GM12878 (cell line): ENCODE measurements around the gene IFT122. TPM values are rescaled to one million over a fixed set of nuclear protein-coding genes. Genes with fewer than 3 reads are reported as not detected.

Source experiments
- ATAC-seq: fragments of 200-7000 bp; cut with Tn5 transposase; 3 replicates; pipeline ENCODE4 v1.9.1; 2020; ENCODE audit warnings: mild to moderate bottlenecking, moderate library complexity
- BruUV-seq: library from RNA; stranded (reverse); fragments of 400-500 nt; replicated peaks from 2 replicates; lab custom pipeline; 2021; lab: Mats Ljungman, UMichigan
- CTCF ChIA-PET: fragments of 300-600 bp; sonication (Branson Sonifier 250); formaldehyde crosslinking; extraction: SDS; loops from one replicate; lab custom pipeline; 2021; ENCODE audit warnings: inconsistent platforms; lab: Yijun Ruan, JAX
- POLR2A ChIA-PET: fragments of 350-600 bp; formaldehyde crosslinking; extraction: SDS; loops from one replicate; lab custom pipeline; 2021; ENCODE audit warnings: inconsistent platforms; lab: Charles Lee
- RAD21 ChIA-PET: fragments of 300-600 bp; sonication (Branson Sonifier 250); formaldehyde crosslinking; loops from one replicate; lab custom pipeline; 2023; ENCODE audit warnings: antibody characterized with exemption; ENCODE audit not compliant: unreplicated experiment; lab: Charles Lee
- SMC1A ChIA-PET: fragments of 300-600 bp; sonication (Branson Sonifier 250); formaldehyde crosslinking; loops from one replicate; lab custom pipeline; 2023; ENCODE audit not compliant: unreplicated experiment, uncharacterized antibody; lab: Charles Lee
- DNase-seq: peaks from one replicate; pipeline ENCODE4 v3.0.0-alpha.2; 2011; ENCODE audit warnings: low read depth, low spot score
- FAIRE-seq: peaks from 3 replicates; lab custom pipeline; 2011; peaks lifted over from hg19 to GRCh38; lab: Jason Lieb, UNC
- H2AFZ ChIP-seq: 2 replicates; pipeline ENCODE4 v1.6.0; 2011; ENCODE audit warnings: low read depth, low read length, control low read depth; ENCODE audit not compliant: control insufficient read depth
- H3K27ac ChIP-seq: 2 replicates; pipeline ENCODE4 v1.5.1; 2011; ENCODE audit warnings: control low read depth; ENCODE audit not compliant: control insufficient read depth, insufficient read depth
- H3K27me3 ChIP-seq, 2 experiments: replicated peaks in 1 of 2; 2 replicates each; pipeline versions ENCODE4 v1.6.0 to v1.6.1; 2011; ENCODE audit warnings: low read length in 1 of 2; ENCODE audit not compliant: control insufficient read depth in 2 of 2, insufficient read depth in 2 of 2
- H3K36me3 ChIP-seq, 2 experiments: 2 replicates each; pipeline ENCODE4 v1.5.1; 2011; ENCODE audit warnings: low read length in 1 of 2; ENCODE audit not compliant: control insufficient read depth in 2 of 2, insufficient read depth in 2 of 2
- H3K4me1 ChIP-seq: 2 replicates; pipeline ENCODE4 v1.6.1; 2011; ENCODE audit warnings: mild to moderate bottlenecking, low read length, moderate library complexity, mixed read lengths; ENCODE audit not compliant: control insufficient read depth, insufficient read depth
- H3K4me2 ChIP-seq: 2 replicates; pipeline ENCODE4 v1.6.0; 2011; ENCODE audit warnings: control low read depth; ENCODE audit not compliant: control insufficient read depth, insufficient read depth
- H3K4me3 ChIP-seq: fragments of 200-600 bp; sonication (generic); 2 replicates; pipeline ENCODE4 v1.5.1; 2016
- H3K79me2 ChIP-seq: 2 replicates; pipeline ENCODE4 v1.6.0; 2011; ENCODE audit warnings: low read length; ENCODE audit not compliant: control insufficient read depth, insufficient read depth
- H3K9ac ChIP-seq: 2 replicates; pipeline ENCODE4 v1.8.0; 2011; ENCODE audit warnings: low read length, control low read depth, mixed read lengths; ENCODE audit not compliant: control insufficient read depth, insufficient read depth
- H3K9me3 ChIP-seq: replicated peaks from 3 replicates; pipeline ENCODE4 v1.5.1; 2011; ENCODE audit warnings: mild to moderate bottlenecking, low read length; ENCODE audit not compliant: control insufficient read depth, insufficient read depth
- H4K20me1 ChIP-seq: 2 replicates; pipeline ENCODE4 v1.6.0; 2011; ENCODE audit not compliant: control insufficient read depth, insufficient read depth
- CREM ChIP-seq: IDR thresholded peaks from 2 replicates; pipeline ENCODE4 v1.6.1; 2014; ENCODE audit warnings: antibody characterized with exemption, low read depth
- NR2C2 ChIP-seq: IDR thresholded peaks from 2 replicates; pipeline ENCODE4 v1.6.1; 2011; ENCODE audit warnings: borderline replicate concordance, low read depth; ENCODE audit not compliant: control insufficient read depth, insufficient read length
- NRF1 ChIP-seq: conservative IDR thresholded peaks from 2 replicates; pipeline ENCODE4 v1.6.1; 2011; ENCODE audit warnings: mild to moderate bottlenecking, low read depth, low read length, improper control_type of control experiment
- SREBF2 ChIP-seq: IDR thresholded peaks from 2 replicates; pipeline ENCODE4 v1.6.1; 2012; ENCODE audit warnings: mild to moderate bottlenecking, low read length
- ZZZ3 ChIP-seq: IDR thresholded peaks from 2 replicates; pipeline ENCODE4 v1.6.1; 2011; ENCODE audit warnings: low read depth; ENCODE audit not compliant: control insufficient read depth, insufficient read length
- WGBS: methylation state at CpG from one replicate; pipeline ENCODE4 v1.1.6; 2016; ENCODE audit warnings: low lambda C conversion rate; ENCODE audit not compliant: insufficient replicate concordance, insufficient coverage; ENCODE audit errors: missing lambda C conversion rate; 5-methylcytosine and 5-hydroxymethylcytosine counted together
- in situ Hi-C: fragments of 300-500 bp; cut with MboI; formaldehyde crosslinking; loops from 9 replicates; pipeline ENCODE4 v1.14.3; 2018; ENCODE audit warnings: mixed read lengths
- intact Hi-C: fragments of 100-400 bp; cut with micrococcal nuclease; formaldehyde crosslinking; loops from one replicate; pipeline ENCODE4 v1.14.2; 2022; ENCODE audit not compliant: unreplicated experiment
- polyA plus RNA-seq, 11 experiments: library from polyadenylated mRNA; depleted of rRNA in 4 of 11; unstranded in 6 of 11; stranded (reverse) in 5 of 11; fragments of >200 nt; fragmentation: Nextera tagmentation in 4 of 11; fragmentation: Illumina TruSeq in 1 of 11; extraction: Ambion mirVana in 4 of 11; extraction: Trizol in 1 of 11; gene quantifications; 1 replicate in 1 of 11; 2 replicates in 10 of 11; pipeline versions ENCODE4 v1.2.1 to v1.2.3, GENCODE V29; 2011 to 2016; ENCODE audit warnings: inconsistent platforms in 2 of 11, missing spikeins in 2 of 11, low read depth in 1 of 11
- total RNA-seq, 4 experiments: library from RNA; depleted of rRNA in 3 of 4; stranded (reverse); fragments of >200 nt in 3 of 4; fragmentation: Illumina TruSeq in 1 of 4; extraction: Trizol in 1 of 4; gene quantifications; 2 replicates each; pipeline versions ENCODE4 v1.2.1 to v1.2.3, GENCODE V29; 2013 to 2021
- TF ChIP-seq, protein P1 (sequence below): IDR thresholded peaks from 2 replicates; pipeline ENCODE4 v1.6.1; 2012; ENCODE audit warnings: low read depth, low read length, improper control_type of control experiment
- TF ChIP-seq, protein P2 (sequence below): fragments of 150-350 bp; IDR thresholded peaks from 2 replicates; pipeline ENCODE4 v1.6.1; 2014; ENCODE audit warnings: mild to moderate bottlenecking, low read depth, low read length

The IFT122 gene
- total and polyA plus RNA-seq, 10 of the 15 experiments (the other 5 are each of a cell fraction or from before 2014, with no cell fraction given), result 1.8 to 19.2 (median 8.4) TPM

DNA sequence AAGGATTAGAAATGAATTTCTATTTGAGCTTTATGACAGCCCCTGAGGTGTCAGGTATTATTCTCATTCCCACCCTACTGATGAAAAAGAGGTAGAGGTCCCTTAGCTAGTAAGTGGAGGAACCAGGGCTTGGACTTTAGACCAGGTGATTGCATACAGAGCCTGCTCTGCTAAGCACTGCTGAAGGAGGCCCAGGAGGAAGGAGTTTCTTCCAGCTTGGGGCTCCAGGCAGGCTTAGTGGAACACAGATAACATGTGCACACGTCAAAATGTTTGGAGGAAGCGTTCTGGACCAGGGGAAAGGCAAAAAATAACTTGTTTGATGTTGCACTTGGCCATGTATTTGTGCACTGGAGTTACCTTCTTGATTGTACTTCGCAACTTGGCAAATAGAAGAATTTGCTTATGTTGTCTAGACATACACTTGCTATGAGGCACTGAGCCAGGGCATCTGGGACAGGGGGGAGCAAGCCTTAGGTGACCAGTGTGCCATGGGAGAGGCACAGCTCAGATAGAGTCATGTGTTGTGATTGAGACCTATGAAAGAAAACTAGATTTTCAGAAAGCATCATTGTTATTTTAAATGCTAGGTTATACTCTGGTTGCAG lies 22.4 kb downstream of the IFT122 start:
- in situ Hi-C loops, result no loop called here
- no peak for ATAC-seq
- no peak overlapping the region for H3K4me2 ChIP-seq
- H3K4me3 ChIP-seq, result no peak overlapping the region
- peaks cover 12% of the 10 kb centered on the region for H3K4me1 ChIP-seq
- H4K20me1 ChIP-seq, result no peaks in the 10 kb centered on the region
- no peak for FAIRE-seq
- no peak overlapping the region for H3K27ac ChIP-seq
- TF ChIP-seq CREM, result no peak
- TF ChIP-seq SREBF2, result no peak
- no peak for TF ChIP-seq NR2C2
- TF ChIP-seq, protein P1, sequence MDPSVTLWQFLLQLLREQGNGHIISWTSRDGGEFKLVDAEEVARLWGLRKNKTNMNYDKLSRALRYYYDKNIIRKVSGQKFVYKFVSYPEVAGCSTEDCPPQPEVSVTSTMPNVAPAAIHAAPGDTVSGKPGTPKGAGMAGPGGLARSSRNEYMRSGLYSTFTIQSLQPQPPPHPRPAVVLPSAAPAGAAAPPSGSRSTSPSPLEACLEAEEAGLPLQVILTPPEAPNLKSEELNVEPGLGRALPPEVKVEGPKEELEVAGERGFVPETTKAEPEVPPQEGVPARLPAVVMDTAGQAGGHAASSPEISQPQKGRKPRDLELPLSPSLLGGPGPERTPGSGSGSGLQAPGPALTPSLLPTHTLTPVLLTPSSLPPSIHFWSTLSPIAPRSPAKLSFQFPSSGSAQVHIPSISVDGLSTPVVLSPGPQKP, result no peak
- TF ChIP-seq NRF1, result no peak
- TF ChIP-seq ZZZ3, result no peak
- TF ChIP-seq, protein P2, sequence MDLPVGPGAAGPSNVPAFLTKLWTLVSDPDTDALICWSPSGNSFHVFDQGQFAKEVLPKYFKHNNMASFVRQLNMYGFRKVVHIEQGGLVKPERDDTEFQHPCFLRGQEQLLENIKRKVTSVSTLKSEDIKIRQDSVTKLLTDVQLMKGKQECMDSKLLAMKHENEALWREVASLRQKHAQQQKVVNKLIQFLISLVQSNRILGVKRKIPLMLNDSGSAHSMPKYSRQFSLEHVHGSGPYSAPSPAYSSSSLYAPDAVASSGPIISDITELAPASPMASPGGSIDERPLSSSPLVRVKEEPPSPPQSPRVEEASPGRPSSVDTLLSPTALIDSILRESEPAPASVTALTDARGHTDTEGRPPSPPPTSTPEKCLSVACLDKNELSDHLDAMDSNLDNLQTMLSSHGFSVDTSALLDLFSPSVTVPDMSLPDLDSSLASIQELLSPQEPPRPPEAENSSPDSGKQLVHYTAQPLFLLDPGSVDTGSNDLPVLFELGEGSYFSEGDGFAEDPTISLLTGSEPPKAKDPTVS, result no peak
- TF ChIP-seq, all 136 proteins: peak for 0
- ChIA-PET CTCF (interaction anchor here (0.6 to 1.4 kb wide), 4 partner anchors 11 to 76 kb away, joined by 3 to 5 read pairs (median 4); no protein-coding TSS in a partner anchor), SMC1A (interaction anchor here (0.7 to 1.2 kb wide), 2 partner anchors 13 to 14 kb away, joined by 3 read pairs; no protein-coding TSS in a partner anchor), POLR2A (no interaction called here), RAD21 (interaction anchor here (0.9 kb wide), 1 partner anchor 492 kb away, joined by 3 read pairs; no protein-coding TSS in a partner anchor)
- no peaks in the 10 kb centered on the region for H3K9me3 ChIP-seq
- WGBS, result 86% methylated on average over 3 of the region's 3 CpGs
- DNase-seq, result no peak
- intact Hi-C loops, result no loop called here
- H3K36me3 ChIP-seq, result no peaks in the 10 kb centered on the region; a peak in 1 of 4 replicates
- BruUV-seq, result no TSS peak
- no peaks in the 10 kb centered on the region for H3K79me2 ChIP-seq
- no peak overlapping the region for H2AFZ ChIP-seq
- H3K9ac ChIP-seq, result no peak overlapping the region
- H3K27me3 ChIP-seq, result no peaks in the 10 kb centered on the region
